ENCODE results near the gene RPS4Y1.
"Not testable (repeated sequence)": the region's sequence is repeated elsewhere in the genome, so short reads cannot be mapped to it uniquely, and the experiment has no call there.

RPS4Y1 gene

DNA sequence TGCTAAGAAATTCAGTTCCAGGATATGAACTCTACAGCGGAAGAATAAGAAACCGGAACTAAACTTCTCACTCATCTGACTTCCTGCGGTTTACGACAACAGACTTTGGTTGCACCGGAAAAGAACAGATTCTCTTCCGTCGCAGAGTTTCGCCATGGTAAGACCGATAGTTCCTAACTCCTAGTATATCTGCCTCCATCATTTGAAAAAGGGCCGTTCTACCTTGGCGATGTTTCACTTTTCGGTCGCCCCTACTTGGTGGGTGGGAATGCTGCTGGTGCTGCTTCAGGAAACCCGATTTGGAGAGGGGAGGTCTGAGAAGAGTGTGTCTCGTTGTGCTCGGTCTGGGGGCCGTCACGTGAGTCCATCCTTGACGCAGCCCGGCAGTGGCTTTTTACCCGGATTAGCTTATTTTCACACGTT, at the start of gene RPS4Y1:
RPS4Y1 (plus strand) TSS at position 132 of the 423 bp plus-strand sequence; CDS start at position 155, 23 bp downstream.
- DNase-seq, result peak in 32 of 51 donors; percentile 0 to 75 (median 13)

DNA sequence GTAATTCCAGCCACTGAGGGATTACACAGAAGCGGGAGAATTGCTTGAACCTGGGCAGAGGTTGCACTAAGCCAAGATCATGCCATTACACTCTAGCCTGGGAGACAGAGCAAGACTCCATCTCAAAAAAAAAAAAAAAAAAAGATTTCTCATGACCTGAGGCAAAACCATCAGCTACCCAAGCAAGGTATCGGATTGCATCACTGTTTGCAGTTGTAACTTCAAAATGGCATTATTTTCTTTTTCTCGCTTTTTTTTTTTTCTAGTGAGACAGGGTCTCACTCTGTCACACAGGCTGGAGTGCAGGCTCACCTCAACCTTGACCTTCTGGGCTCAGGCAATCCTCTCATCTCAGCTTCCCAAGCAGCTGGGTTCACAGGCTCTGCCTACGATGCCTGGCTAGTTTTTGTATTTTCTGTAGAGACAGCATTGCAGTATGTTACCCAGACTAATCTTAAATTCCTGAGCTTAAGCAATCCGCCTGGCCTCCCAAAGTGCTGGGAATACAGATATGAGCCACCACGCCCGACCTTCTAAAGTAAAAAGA, 44.4 kb upstream of the RPS4Y1 start:
- no peak for DNase-seq

DNA sequence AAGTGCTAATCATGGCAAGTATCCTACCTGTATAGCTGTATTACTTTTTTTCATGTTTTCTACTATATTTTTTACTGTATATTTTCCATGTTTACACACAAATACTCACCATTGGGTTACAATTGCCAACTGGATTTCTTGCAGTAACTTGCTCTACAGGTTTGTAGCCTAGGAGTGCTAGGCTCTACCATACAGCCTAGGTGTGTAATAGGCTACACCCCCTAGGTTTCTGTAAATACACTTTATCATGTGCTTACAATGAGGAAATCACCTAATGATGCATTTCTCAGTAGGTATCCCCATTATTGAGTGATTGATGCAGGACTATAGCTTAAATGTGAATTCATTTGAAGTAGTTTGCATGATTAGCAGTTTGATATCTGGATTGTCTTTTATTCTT, 43.4 kb upstream of the RPS4Y1 start:
- DNase-seq, result no peak

DNA sequence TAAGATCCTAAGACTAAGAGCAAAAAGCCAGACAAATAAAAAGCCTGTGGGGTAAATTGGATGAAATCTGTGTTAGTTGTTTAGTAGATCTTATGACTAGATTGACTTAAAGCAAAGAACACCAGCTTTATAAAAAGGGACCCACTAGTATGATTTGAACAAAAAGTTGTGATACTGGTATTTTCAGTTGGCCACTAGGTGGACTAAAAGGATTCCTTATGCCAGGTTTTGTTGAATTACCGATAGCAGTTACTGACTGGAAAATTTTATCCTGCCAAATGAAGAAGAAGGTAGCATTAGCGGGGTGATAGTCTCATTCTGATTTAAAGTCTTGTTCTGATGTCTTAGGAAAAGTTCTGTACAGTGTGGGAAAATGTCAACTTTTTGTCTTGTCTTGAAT, 41.2 kb upstream of the RPS4Y1 start:
- DNase-seq, result no peak

DNA sequence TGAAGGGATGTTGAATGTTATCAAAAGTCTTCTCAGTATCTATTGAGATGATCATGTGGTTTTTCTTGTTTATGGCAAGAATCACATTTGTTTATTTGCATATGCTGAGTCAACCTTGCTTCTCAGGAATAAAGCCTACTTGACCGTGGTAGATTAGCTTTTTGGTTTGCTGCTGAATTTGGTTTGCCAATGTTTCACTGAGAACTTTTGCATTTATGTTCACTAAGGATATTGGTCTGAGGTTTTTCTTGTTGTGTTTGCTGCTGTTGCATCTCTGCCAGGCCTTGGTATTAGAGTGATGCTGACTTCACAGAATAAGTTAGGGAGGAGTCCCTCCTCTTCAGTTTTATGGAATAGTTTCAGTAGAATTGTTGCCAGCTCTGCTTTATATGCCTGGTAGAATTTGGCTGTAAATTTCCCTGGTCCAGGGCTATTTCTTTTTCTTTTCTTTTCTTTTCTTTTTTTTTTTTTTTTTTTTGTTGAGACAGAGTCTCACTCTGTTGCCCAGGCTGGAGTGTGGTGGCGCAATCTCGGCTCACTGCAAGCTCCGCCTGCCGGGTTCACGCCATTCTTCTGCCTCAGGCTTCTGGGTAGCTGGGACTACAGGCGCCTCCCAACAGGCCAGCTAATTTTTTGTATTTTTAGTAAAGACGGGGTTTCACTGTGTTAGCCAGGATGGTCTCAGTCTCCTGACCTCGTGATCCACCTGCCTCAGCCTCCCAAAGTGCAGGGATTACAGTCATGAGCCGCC, 24.1 kb upstream of the RPS4Y1 start:
- DNase-seq, result not testable (repeated sequence)

DNA sequence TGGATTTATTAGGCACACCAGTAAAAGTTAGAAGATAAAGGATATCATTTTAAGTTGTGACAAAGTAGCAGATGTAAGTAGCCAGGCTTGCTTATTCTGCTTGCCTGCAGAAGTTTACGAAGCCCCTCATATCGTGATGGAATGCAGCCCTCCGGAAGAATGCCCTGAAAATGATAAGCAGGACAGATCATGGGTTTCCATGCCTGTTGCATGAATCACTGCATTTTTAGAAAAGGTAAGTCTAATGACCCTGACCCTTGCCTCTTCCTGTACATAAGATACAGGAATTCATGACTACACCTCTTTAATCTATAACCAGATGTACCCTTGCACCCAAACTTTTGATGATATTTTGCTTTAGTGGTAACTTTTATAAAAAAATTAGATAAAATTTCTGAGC, 16.9 kb upstream of the RPS4Y1 start:
- DNase-seq, result no peak

DNA sequence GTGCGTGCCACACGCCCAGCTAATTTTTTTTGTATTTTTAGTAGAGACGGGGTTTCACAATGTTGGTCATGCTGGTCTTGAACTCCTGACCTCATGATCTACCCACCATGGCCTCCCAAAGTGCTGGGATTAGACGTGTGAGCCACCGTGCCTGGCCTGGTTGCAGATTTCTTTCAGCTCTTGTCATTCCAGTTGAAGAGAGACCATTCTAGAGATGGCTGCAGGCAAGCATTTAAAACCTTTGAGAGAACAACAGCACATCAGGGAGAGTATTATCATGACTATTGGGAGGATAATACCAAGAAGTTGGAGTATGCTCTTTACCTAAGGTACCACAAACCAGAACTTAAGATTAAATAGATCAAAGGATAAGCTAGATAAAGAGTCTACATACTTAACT, 12.9 kb upstream of the RPS4Y1 start:
- DNase-seq, result no peak

DNA sequence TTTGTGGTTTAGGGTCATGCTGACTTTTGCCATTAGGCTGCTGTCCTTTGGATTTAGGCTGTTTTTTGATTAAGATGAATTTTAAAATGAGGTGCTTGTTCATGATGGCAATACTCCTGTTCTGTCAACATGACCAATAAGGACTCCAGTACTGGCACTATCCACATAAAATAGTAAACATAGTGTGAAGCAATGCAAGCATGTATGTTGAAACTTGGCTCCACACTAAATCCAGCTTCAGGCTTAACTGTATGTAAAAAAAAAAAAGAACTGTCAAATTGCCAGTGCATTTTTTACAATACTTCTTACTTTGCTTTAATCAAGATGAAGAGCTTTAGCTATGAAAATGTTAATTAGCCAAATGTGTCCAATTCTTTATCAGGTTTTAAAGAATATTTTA, 6.2 kb upstream of the RPS4Y1 start:
- DNase-seq, result no peak

DNA sequence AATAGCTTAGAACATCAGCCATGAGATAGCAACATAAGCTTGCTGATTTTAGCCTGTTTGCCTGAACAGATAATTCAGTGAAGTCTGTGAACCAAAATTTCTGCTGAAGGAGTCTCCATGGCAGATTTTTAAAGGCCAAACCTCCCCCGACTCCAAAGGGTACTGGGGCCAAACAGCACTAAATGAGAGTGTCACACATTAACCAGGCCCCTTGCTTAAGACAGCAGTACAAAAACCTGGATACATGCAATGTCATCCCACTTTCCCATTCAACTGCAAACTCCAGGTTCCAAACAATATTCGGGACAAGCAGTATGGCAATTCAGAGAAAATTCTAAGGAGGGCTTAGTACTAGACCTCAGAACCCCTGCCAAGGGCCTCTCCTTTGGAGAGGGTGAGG, 4.3 kb upstream of the RPS4Y1 start:
- no peak for DNase-seq

DNA sequence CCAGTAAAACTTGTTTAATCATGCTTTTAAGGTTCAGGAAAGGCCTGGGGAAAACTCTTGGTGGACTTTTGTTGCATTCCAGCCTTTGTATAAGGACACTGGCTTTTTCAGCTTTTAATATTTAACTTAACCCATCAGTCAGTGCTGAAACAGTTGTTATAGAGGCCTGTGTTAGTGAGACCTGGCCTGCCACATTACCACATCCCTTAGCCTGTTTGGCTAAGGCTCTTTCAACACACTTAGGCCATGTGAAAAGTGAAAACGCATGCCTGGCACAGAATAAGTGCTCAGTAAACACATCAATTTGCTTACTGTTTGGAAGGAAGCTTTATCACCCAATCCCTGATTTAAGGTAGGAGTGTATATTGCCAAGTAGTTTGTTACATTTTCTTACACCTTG, 3.5 kb upstream of the RPS4Y1 start:
- DNase-seq, result no peak

DNA sequence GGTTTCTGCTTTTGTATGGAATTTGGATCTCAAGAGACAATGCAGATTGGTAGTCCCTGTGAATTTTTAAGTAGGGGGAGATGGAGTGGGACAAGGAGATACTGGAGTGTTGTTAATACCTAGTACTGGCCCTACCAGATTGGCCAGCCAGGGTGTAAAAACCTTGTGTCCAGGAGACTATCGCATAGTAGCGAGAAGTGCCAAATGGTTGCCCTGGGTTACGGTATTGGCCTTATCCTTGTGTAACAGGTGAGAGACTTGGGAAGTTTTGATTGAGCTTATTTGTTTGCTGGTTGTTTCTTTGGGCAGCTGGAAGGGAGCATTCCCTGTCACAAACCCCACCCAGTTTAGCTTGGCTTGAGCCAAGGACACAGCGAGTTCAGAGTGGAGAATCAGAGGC, 5.4 kb downstream of the RPS4Y1 start:
- no peak for DNase-seq

DNA sequence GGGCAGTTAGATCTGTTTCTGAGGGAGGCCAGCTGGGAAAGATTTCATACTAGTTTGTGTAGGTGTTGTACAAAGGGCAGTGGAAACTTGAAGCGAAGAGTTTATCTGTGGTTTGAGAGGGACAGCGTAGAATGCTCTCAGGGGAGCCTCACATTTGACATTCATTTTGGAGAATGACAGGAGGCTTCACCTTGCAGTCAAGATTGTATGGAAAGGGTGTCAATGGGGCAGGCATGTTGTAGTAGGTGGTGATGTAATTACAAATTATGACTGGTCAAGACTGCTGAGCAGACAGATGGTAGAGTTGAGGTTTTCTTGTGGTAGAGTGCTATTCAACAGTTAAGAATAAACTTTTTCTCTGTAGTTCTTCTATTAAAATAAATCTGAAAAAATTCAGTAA, 7.0 kb downstream of the RPS4Y1 start:
- no peak for DNase-seq

DNA sequence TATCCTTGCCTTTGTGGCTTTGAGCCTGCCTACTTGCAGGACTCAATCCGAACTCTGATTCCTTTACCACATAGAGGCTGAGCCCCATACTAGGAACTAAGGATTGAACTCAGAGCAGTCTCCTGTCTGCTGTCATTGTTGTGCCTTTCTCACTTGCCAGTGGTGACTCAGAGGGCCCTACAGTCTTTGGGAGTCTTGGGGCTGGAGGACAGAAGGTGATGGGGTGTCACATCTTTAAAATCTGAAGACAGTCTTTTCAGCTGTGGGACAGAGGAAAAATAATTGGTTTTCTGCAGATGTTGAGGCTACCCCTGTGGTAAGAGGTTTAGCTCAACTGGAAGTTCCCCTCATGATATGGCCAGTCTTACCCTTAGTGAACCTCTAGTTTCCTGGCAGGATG, 8.0 kb downstream of the RPS4Y1 start:
- DNase-seq, result no peak

DNA sequence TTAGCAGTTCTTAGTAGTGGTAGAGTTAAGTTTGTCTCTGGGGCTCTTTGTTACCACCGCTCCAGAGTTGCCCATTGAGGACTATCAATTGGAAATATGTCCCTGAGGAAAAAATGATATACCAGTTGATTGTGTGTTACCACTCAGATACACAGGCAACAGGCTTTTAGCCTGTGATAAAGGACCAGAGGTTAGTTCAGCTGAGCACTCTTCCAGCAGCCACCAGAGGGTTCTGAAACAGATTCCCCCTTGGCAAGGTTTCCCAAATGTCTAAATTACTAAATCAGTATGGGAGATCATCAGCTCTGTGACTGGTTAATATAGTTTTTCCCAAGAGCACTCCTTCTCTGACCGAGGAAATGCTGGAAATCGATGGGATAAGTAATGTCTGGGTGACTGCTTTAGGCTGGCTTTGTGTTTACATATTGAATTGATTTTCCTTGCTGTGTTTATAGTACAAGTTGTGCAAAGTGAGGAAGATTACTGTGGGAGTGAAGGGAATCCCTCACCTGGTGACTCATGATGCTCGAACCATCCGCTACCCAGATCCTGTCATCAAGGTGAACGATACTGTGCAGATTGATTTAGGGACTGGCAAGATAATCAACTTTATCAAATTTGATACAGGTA, 12.9 kb downstream of the RPS4Y1 start:
- no peak for DNase-seq

DNA sequence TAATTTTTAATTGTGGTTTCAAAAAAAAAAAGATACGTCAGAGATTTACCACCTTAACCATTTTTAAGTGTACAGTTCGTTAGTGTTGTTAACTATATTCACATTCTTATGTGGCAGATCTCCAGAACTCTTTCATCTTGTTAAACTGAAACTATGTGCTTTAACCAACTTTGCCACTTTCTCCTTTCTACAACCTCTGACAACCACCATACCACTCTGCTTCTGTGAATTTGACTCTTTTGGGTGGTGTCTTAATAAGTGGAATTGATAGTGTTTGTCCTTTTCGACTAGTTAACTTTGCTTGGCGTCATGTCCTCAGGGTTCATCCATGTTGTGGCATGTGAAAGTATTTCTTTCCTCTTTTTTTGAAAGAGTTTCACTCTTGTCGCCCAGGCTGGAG, 15.7 kb downstream of the RPS4Y1 start:
- DNase-seq, result no peak

DNA sequence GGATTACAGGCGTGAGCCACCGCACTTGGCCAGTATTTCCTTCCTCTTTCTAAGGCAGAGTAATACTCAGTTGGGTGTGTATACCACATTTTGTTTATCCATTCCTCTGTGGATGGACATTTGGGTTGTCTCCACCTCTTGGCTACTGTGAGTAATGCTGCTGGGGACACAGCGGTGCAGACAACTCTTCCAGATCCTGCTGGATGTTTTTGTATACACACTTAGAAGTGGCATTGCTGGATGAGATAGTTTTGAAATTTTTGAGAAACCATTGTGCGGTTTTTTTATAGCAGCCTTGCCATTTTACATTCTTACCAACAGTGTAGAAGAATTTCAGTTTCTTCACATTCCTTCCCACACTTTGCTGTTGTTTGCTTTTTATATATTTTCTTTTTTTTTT, 16.3 kb downstream of the RPS4Y1 start:
- no peak for DNase-seq

DNA sequence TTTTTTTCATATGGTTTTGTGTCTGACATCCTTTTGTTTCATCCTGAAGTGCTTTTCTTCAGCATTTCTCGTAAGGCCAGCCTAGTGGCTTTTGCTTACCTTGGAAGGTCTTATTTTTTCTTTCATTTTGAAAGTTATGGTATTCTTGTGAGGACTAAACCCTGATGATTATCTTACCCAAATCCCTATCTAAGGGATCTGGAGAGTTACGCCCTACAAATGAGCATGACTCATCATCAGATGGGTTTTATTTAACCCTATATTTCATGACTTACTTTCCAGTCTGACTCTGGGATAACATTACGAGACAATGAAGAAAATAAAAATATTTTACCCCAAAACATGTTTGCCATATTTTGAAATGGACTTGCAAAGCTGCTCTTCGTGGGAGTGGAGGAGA, 18.4 kb downstream of the RPS4Y1 start:
- DNase-seq, result no peak

DNA sequence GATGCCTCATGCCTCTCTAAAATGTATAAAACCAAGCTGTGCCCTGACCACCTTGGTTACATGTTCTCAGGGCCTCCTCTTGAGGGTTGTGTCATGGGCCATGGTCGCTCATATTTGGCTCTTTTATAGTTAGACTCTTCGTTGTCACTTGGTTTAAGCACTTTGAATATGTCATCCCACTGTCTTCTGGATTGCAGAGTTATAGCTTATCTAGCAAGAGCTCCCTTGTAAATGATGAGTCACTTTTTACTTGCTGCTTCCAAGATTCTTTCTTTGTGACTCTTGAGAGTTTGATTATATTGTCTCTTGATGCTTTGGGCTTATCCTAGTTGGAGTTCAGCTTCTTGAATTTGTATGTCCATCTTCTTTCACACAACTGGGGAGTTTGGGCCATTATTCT, 19.1 kb downstream of the RPS4Y1 start:
- DNase-seq, result no peak

DNA sequence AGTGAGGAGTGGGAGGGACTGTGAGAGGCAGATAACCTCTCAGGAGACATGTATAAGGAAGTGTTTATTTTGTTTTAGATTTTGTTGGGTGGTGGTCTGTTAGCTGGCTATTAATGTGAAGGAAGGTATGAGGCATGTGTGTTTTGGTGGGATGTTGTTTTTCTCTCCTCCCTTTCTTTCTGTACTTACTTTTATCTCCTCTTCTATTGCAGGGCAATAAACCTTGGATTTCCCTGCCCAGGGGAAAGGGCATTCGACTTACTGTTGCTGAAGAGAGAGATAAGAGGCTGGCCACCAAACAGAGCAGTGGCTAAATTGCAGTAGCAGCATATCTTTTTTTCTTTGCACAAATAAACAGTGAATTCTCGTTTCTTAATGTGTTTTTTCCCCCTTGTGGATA, 25.2 kb downstream of the RPS4Y1 start:
- no peak for DNase-seq

DNA sequence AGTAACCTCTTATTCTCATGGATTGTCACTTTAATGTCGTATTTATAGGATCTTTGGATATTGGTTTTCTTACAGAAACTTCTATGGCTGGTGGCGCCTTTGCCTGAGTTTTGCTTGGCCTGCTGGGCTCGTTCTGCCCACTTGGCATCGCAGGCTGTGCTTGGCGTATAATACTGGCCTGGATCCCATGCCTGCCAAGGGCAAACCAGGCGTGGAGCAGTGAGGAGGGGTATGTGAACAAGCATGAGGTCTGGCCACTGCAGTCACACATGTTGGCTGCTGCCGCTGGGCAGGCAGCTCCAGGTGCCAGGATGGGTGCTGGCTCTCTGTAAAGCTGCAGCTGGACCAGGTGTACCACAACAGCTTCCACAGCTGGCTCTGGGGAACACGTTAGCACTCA, 26.1 kb downstream of the RPS4Y1 start:
- peak in 11 of 51 donors; percentile 0 to 1 (median 0) for DNase-seq

DNA sequence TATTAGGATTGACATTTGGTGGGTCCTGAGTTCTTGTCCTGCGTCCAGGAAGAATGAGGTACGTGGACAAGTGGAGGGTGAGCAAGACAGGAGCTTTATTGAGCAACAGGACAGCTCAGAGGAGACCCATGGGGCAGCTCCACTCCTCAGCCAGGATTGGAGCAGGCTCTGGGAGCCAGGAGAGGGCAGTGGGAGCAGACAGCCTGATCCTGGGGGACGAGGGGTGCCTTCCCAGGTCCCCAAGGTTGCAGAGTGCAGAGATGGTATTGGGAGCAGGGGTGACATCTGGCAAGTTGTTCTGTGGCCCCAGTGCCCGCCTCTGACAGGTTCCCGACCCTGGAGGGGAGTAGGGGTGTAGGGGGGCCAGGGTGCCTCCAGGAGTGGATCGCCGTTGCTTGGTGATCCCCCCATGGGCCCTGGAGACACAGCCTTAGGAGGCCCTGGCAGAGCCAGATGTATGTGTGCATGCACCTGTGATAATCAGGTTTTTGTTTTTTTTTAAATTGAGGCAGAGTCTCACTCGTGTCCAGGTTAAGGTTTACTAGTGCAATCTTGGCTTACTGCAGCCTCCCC, 26.7 kb downstream of the RPS4Y1 start:
- no peak for DNase-seq

DNA sequence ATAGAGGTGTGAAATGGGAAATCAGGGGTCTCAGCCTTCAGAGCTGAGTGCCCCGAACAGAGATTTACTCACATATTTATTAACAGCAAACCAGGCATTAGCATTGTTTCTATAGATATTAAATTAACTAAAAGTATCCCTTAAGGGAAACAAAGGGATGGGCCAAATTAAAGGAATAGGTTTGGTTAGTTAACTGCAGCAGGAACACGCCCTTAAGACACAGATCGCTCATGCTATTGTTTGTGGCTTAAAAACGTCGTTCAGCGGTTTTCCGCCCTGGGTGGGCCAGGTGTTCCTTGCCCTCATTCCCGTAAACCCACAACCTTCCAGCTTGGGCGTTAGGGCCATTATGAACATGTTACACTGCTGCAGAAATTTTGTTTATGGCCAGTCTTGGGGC, 30.8 kb downstream of the RPS4Y1 start:
- DNase-seq, result not testable (repeated sequence)

DNA sequence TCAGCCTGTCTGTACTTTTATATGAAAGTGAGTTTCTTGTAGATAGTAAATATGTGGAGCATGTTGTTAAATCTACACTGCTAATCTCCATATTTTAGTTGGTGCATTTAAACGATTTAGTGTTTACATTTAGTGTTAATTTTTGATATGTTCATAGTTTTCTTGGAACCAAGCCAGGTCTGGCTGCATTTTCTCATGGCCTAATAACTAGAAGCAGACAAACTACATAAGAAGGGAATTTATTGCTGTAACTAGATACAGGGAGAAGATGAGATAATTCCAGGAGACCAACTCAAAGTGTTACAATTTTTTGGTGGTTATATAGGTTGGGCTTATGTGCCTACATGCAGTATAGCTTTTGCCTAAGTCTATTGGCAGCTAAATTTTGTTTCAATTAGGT, 32.8 kb downstream of the RPS4Y1 start:
- no peak for DNase-seq

Data from hypothalamus (tissue), 51 donors.